ENCODE data around the gene NKD1.

The NKD1 gene

GRCh38 chr16:50696126-50696525 lies 147.9 kb downstream of the NKD1 start:
- DNase-seq (ENCODE audit: low read depth), result no peak

- DNase-seq (ENCODE audit: low read depth), result no peak
Measured at GRCh38 chr16:50696575-50697420, 148.6 kb downstream of the NKD1 start.

GRCh38 chr16:50697421-50697715 lies 149.2 kb downstream of the NKD1 start:
- no peak for DNase-seq (ENCODE audit: low read depth)

GRCh38 chr16:50697881-50698767 lies 149.9 kb downstream of the NKD1 start:
- no peak for DNase-seq (ENCODE audit: low read depth)
